Activated CD8-positive, alpha-beta memory T cell treated with anti-CD3 and anti-CD28 coated beads for 48 hours (primary cell): Measurements from ENCODE around the gene EXOC6.
"Not testable (repeated sequence)": the region's sequence is repeated elsewhere in the genome, so short reads cannot be mapped to it uniquely, and the experiment has no call there.

Source experiments
- DNase-seq, 3 experiments: peaks; one replicate each; pipeline ENCODE4 v3.0.0-alpha.2; 2020; ENCODE audit warnings: low read depth in 2 of 3, low spot score in 2 of 3

EXOC6 gene

GRCh38 chr10:93075369-93076221 is 227.3 kb downstream of the EXOC6 start:
- no peak for DNase-seq

- DNase-seq, result no peak
These were observed 228.6 kb downstream of the EXOC6 start for GRCh38 chr10:93076871-93077270.

GRCh38 chr10:93077860-93078337 is 229.6 kb downstream of the EXOC6 start:
- no peak for DNase-seq

GRCh38 chr10:93079663-93080349 is 231.5 kb downstream of the EXOC6 start:
- no peak for DNase-seq

- no peak for DNase-seq
These were observed 232.2 kb downstream of the EXOC6 start for GRCh38 chr10:93080350-93081046.

- DNase-seq, result no peak
These were observed 233.0 kb downstream of the EXOC6 start for GRCh38 chr10:93081318-93081717.

DNA sequence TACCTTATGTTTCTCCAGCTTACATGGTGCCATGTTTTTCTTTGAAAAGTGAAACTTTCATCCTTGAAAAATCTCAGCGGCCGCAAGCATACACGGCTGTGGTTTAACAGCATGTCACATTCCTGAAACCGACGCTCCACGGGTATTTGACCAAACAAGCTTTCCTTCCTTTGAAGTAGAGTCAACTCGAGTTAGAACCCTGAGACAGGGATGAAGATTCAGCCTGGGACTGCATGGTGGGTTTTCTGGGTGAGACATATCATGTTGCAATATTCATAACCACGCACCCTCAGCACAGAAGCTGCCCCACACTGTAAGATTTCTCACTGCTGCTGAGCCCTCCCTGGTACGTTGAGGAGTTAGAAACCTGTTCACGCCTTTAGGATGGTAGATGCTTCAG is 233.5 kb downstream of the EXOC6 start:
- no peak for DNase-seq

GRCh38 chr10:93083743-93084539 is 235.6 kb downstream of the EXOC6 start:
- DNase-seq, result no peak

DNA sequence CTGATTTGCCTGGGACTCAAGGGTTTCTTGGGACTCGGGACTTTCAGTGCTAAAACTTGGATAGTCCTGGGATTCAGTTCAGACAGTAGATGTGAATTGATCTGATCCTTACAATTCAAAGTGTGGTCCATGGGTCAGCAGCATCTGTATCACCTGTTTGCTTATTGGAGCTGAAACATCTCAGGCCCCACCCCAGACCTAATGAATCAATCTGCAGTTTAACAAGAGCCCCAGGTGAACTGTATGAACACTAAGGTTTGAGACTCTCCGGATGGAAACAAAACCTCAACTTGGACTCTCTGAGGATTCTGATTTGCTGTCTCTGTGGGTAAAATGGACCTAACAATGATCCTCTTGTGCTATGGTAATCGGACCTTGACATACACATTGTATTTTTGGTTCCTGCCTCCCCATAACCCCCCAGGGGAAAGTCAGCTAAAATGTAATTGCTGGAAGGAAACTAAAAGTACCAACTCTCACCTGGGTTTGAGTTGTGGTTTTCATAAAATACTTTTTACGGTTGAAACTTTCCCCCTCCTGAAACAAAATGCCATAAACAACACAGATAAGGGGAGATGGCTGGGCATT is 237.0 kb downstream of the EXOC6 start:
- DNase-seq, result no peak

- no peak for DNase-seq
These were observed 238.0 kb downstream of the EXOC6 start for GRCh38 chr10:93086289-93086688.

DNA sequence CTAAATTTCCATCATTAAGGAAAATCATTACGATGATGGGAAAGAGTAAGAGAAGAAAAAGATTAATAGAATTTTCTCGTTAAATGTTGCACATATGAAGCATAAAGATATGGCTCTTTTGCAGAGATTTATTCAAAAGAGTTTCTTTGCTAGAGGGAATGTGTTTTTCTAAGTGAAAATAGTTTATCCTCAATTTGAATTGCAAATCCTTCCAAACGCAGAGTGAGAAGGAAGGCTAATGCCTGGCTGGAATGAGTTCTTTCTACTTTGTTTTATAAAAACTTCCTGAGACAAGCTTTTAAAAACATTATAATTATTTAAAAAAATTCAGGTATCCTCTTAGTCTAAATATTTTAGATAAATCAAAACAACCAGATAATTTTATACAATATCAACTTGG is 239.5 kb downstream of the EXOC6 start:
- no peak for DNase-seq

GRCh38 chr10:93088466-93088865 is 240.1 kb downstream of the EXOC6 start:
- DNase-seq, result no peak

DNA sequence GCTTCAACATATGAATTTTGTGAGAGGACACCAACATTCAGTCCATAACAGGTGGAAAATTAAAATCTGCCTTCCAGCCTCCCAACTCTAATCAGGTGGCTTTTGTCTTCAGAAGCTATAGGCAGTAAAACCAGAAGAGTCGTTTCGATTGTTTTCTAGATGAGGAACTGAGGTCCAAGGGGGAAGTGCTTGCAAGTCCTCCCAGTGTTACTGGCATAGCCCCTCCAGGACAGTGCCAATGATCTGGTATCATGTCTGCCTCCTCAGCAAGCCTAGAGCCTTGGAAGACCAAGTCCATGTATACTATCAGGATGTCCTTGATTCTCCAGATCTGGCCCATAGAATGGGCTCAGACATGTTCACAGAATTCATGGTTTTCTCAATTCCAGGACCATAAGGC is 242.3 kb downstream of the EXOC6 start:
- DNase-seq, result no peak

DNA sequence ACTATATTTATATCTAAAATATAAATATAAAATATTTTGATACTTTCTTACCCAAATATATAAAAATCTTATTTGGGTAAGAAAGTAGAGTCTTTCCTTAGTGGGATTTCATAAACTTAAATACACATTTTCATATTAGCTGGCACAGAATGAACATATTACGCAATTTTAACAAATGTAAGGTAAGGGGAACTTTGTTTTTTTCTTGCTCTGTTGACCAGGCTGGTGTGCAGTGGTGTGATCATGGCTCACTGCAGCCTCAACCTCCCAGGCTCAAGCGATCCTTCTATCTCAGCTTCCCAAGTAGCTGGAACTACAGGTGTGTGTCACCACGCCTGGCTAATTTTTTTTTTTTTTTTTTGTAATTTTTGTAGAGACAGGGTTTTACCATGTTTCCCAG is 243.6 kb downstream of the EXOC6 start:
- no peak for DNase-seq

DNA sequence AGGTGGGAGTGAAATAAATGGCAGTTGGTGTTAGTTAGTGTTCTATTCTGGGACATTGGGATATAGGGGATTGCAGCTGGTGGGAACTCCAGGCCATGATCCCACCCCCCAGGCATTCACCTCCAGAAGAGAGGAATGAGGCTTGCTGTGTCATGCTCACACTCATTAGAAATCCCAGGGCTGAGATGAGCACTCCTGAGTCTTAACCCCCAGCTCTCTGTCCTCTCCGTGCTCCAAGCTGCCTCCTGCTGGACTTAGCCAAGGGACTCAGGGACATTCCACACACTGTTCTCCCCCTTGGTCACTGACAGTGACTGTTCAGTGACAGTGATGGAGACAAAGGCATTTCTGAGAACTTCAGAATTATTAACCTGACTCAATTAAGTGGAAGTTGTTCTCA is 246.9 kb downstream of the EXOC6 start:
- DNase-seq, result no peak

DNA sequence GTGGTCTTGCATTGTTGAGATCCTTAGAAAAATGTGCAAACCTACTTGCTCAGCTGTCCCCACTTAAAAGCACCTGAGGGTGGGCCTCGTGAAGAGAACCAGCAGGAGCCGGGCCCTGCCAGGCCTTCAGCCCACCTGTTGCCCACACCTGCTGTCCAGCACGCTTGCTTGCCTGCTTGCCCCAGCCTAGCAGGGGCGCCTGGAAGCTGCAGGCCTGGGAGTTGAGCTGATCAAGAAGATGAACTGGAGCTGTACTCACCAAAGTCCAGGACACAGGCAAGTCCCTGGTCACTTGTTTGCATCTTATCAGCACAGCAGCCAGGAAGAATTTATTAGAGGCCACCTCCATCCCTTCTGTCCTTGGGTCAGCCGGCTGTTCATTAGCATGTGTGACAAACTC is 248.6 kb downstream of the EXOC6 start:
- DNase-seq, result no peak

DNA sequence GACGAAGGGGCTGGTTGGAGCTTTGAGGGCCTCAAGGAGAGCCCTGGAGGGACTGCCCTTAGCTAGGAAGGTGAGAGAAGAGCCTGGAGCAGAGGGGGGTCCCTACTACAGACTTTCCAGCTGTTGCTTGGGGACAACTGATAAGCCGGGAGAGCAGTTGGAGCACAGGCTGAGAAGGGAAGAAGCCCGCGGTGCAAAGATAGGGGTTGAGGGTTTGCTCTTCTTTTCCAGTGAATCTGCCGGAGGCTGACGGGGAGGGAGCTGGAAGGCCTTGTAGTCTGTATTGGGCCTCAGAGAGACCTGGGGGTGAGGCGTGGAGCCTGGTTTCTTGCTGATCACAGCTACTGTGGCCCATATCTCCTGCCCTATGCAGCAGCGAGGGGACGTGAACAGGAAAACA is 249.1 kb downstream of the EXOC6 start:
- no peak for DNase-seq

- DNase-seq, result no peak
These were observed 250.5 kb downstream of the EXOC6 start for GRCh38 chr10:93098816-93099215.

DNA sequence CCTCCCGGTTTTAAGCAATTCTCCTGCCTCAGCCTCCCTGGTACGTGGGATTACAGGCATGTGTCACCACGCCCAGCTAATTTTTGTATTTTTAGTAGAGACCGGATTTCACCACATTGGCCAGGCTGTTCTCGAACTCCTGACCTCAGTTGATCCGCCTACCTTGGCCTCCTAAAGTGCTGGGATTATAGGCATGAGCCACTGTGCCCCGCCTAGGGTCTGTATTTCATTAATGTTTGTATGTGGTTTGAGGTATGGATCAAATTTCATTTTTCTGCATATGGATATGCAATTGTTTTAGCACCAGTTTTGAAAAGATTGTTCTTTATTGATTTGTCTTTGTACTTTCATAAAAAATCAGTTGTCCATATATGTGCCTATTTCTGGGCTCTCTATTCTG is 251.3 kb downstream of the EXOC6 start:
- DNase-seq, result no peak

DNA sequence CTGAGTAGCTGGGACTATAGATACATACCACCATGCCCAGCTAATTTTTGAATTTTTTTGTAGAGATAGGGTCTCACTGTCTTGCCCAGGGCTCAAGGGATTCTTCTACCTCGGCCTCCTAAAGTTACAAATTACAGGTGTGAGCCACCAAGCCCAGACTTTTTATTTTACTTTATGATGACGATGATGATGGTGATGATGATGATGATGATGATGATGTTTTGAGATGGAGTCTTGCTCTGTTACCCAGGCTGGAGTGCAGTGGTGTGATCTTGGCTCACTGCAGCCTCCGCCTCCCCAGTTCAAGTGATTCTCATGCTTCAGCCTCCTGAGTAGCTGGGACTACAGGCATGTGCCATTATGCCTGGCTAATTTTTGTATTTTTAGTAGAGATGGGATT is 252.8 kb downstream of the EXOC6 start:
- DNase-seq, result not testable (repeated sequence)

GRCh38 chr10:93103953-93104352 is 255.6 kb downstream of the EXOC6 start:
- DNase-seq, result no peak
